Neural cell (in vitro differentiated cells): ENCODE measurements around the gene MGA. TPM values are rescaled to one million over a fixed set of nuclear protein-coding genes. Genes with fewer than 3 reads are reported as not detected.

ENCODE experiments used
- H2AFZ ChIP-seq: fragments of 200-600, 300-800 bp; sonication (generic), shearing (Covaris generic); 2 replicates; pipeline ENCODE4 v1.6.0; 2014; ENCODE audit warnings: low read depth, mild to moderate bottlenecking, antibody characterized with exemption, low read length, moderate library complexity
- H3F3A ChIP-seq: fragments of 200-600 bp; shearing (Covaris generic); 2 replicates; pipeline ENCODE4 v1.6.1; 2016; ENCODE audit warnings: mild to moderate bottlenecking, moderate library complexity, mixed read lengths, antibody characterized with exemption, low read length; ENCODE audit not compliant: insufficient read depth, poor library complexity, severe bottlenecking
- H3K27ac ChIP-seq: fragments of 200-600, 300-800 bp; sonication (generic), shearing (Covaris generic); 2 replicates; pipeline ENCODE4 v1.5.1; 2014; ENCODE audit warnings: mild to moderate bottlenecking, low read length, moderate library complexity
- H3K27me3 ChIP-seq: fragments of 300-800, 200-600 bp; sonication (generic), shearing (Covaris generic); 2 replicates; pipeline ENCODE4 v1.6.0; 2014; ENCODE audit warnings: mild to moderate bottlenecking, low read depth, low read length, moderate library complexity; ENCODE audit not compliant: insufficient read depth
- H3K36me3 ChIP-seq: fragments of 300-800, 200-600 bp; sonication (generic), shearing (Covaris generic); 2 replicates; pipeline ENCODE4 v1.5.1; 2014; ENCODE audit warnings: mild to moderate bottlenecking, antibody characterized with exemption, low read length, moderate library complexity; ENCODE audit not compliant: insufficient read depth
- H3K4me2 ChIP-seq: fragments of 300-800, 200-600 bp; sonication (generic), shearing (Covaris generic); 2 replicates; pipeline ENCODE4 v1.6.0; 2014; ENCODE audit warnings: mild to moderate bottlenecking, low read length
- H3K4me3 ChIP-seq: fragments of 300-800, 200-600 bp; sonication (generic), shearing (Covaris generic); 2 replicates; pipeline ENCODE4 v1.5.1; 2014; ENCODE audit warnings: mild to moderate bottlenecking, low read length, moderate library complexity
- H3K79me2 ChIP-seq: fragments of 200-600 bp; shearing (Covaris generic); replicated peaks from 2 replicates; pipeline ENCODE4 v1.6.0; 2014; ENCODE audit warnings: mild to moderate bottlenecking, low read length, moderate library complexity; ENCODE audit not compliant: insufficient read depth
- H3K9ac ChIP-seq: fragments of 300-800, 200-600 bp; sonication (generic), shearing (Covaris generic); 2 replicates; pipeline ENCODE4 v1.6.1; 2016; ENCODE audit warnings: mild to moderate bottlenecking, low read length, mixed read lengths
- H3K9me2 ChIP-seq: fragments of 200-600 bp; shearing (Covaris generic); 2 replicates; pipeline ENCODE4 v1.6.1; 2016; ENCODE audit warnings: mild to moderate bottlenecking, low read length, mixed read lengths; ENCODE audit not compliant: insufficient read depth
- H3K9me3 ChIP-seq: fragments of 200-600, 300-800 bp; sonication (generic), shearing (Covaris generic); 2 replicates; pipeline ENCODE4 v1.6.1; 2016; ENCODE audit warnings: mild to moderate bottlenecking, mixed run types, low read length, moderate library complexity, mixed read lengths
- H4K20me1 ChIP-seq: fragments of 200-600 bp; shearing (Covaris generic); 2 replicates; pipeline ENCODE4 v1.6.1; 2016; ENCODE audit warnings: mild to moderate bottlenecking, mixed run types; ENCODE audit not compliant: insufficient read depth
- EP300 ChIP-seq: fragments of 450-650 bp; conservative IDR thresholded peaks from 2 replicates; pipeline ENCODE4 v1.6.1; 2014; ENCODE audit warnings: antibody characterized with exemption, mild to moderate bottlenecking, moderate library complexity; ENCODE audit not compliant: poor library complexity, severe bottlenecking
- EZH2 ChIP-seq: fragments of 200-600, 300-800 bp; shearing (Covaris generic), sonication (generic); IDR thresholded peaks from 2 replicates; pipeline ENCODE4 v1.6.1; 2014; ENCODE audit warnings: antibody characterized with exemption, low read length, borderline replicate concordance, mild to moderate bottlenecking; ENCODE audit not compliant: insufficient read depth, poor library complexity, severe bottlenecking
- MXI1 ChIP-seq: fragments of 450-650 bp; conservative IDR thresholded peaks from 2 replicates; pipeline ENCODE4 v1.6.1; 2014; ENCODE audit warnings: antibody characterized with exemption, mild to moderate bottlenecking; ENCODE audit not compliant: poor library complexity, severe bottlenecking
- POLR2AphosphoS5 ChIP-seq: IDR thresholded peaks from 2 replicates; pipeline ENCODE4 v1.6.1; 2012
- RAD21 ChIP-seq: fragments of 450-650 bp; conservative IDR thresholded peaks from 2 replicates; pipeline ENCODE4 v1.6.1; 2014; ENCODE audit warnings: antibody characterized with exemption, mild to moderate bottlenecking, moderate library complexity
- SMC3 ChIP-seq: fragments of 450-650 bp; conservative IDR thresholded peaks from 2 replicates; pipeline ENCODE4 v1.6.1; 2014; ENCODE audit warnings: antibody characterized with exemption, mild to moderate bottlenecking, moderate library complexity; ENCODE audit not compliant: poor library complexity
- TAF1 ChIP-seq: IDR thresholded peaks from 2 replicates; pipeline ENCODE4 v1.6.1; 2012; ENCODE audit warnings: low read depth
- polyA plus RNA-seq: library from polyadenylated mRNA; depleted of rRNA; stranded (reverse); fragments of >200 nt; gene quantifications from 2 replicates; pipeline ENCODE4 v1.2.3, GENCODE V29; 2014
- TF ChIP-seq, protein P1 (sequence below): fragments of 450-650 bp; IDR thresholded peaks from 2 replicates; pipeline ENCODE4 v1.5.1; 2014; ENCODE audit warnings: antibody characterized with exemption, mild to moderate bottlenecking, moderate library complexity; ENCODE audit not compliant: poor library complexity, severe bottlenecking
- TF ChIP-seq, protein P2 (sequence below): IDR thresholded peaks from 2 replicates; pipeline ENCODE4 v1.6.1; 2012; ENCODE audit warnings: borderline replicate concordance

Gene MGA
- polyA plus RNA-seq, 1 donor from 2014 or later, result 13.2 TPM

DNA sequence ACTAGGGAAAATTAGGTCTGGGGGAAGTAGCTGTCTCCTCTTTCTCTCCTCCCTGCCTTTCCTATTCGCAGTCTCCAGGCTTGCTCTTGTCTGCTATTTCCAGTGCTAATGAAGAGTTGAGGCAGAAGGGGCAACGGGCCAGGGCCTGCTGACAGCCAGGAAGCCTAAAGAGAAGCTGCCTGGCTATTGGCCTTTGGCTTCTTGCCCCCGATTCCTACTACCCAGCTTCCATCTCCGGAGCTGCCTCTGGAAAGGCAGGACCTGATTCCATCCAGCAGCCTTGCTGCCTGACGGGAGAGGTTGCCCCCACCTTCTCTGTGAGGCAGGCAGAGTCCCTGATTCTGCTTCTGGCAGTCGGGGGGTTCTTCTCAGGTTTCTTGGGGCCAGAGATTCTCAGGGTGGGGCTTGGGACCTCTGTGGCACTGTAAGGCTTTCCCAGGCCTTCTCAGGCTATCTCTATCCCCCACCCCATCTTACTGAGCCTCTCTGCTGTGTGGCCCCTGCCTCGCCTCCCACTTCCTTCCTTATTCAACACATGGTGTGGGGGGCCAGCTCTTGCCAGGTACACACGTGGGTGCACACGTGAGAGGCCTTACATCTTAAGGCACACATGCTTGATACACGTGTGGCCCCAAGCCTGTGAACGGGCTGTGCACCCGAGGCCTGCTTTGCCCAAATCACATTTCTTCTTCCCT, 149.5 kb downstream of the MGA start:
- Histone ChIP-seq H3K4me2 (no peak overlapping the region), H4K20me1 (no peaks in the 10 kb centered on the region), H3K36me3 (no peaks in the 10 kb centered on the region), H3K27ac (no peak overlapping the region), H3K4me3 (no peak overlapping the region), H2AFZ (no peak overlapping the region), H3K9me3 (no peaks in the 10 kb centered on the region), H3K27me3 (no peaks in the 10 kb centered on the region), H3K9me2 (no peaks in the 10 kb centered on the region), H3K9ac (no peak overlapping the region), H3F3A (no peaks in the 10 kb centered on the region), H3K79me2 (no peaks in the 10 kb centered on the region)
- no peak for TF ChIP-seq POLR2AphosphoS5
- TF ChIP-seq, protein P1, sequence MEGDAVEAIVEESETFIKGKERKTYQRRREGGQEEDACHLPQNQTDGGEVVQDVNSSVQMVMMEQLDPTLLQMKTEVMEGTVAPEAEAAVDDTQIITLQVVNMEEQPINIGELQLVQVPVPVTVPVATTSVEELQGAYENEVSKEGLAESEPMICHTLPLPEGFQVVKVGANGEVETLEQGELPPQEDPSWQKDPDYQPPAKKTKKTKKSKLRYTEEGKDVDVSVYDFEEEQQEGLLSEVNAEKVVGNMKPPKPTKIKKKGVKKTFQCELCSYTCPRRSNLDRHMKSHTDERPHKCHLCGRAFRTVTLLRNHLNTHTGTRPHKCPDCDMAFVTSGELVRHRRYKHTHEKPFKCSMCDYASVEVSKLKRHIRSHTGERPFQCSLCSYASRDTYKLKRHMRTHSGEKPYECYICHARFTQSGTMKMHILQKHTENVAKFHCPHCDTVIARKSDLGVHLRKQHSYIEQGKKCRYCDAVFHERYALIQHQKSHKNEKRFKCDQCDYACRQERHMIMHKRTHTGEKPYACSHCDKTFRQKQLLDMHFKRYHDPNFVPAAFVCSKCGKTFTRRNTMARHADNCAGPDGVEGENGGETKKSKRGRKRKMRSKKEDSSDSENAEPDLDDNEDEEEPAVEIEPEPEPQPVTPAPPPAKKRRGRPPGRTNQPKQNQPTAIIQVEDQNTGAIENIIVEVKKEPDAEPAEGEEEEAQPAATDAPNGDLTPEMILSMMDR, result no peak
- TF ChIP-seq MXI1, result no peak
- no peak for TF ChIP-seq TAF1
- no peak for TF ChIP-seq EZH2
- no peak for TF ChIP-seq RAD21
- TF ChIP-seq EP300, result no peak
- TF ChIP-seq SMC3, result no peak
- TF ChIP-seq, protein P2, sequence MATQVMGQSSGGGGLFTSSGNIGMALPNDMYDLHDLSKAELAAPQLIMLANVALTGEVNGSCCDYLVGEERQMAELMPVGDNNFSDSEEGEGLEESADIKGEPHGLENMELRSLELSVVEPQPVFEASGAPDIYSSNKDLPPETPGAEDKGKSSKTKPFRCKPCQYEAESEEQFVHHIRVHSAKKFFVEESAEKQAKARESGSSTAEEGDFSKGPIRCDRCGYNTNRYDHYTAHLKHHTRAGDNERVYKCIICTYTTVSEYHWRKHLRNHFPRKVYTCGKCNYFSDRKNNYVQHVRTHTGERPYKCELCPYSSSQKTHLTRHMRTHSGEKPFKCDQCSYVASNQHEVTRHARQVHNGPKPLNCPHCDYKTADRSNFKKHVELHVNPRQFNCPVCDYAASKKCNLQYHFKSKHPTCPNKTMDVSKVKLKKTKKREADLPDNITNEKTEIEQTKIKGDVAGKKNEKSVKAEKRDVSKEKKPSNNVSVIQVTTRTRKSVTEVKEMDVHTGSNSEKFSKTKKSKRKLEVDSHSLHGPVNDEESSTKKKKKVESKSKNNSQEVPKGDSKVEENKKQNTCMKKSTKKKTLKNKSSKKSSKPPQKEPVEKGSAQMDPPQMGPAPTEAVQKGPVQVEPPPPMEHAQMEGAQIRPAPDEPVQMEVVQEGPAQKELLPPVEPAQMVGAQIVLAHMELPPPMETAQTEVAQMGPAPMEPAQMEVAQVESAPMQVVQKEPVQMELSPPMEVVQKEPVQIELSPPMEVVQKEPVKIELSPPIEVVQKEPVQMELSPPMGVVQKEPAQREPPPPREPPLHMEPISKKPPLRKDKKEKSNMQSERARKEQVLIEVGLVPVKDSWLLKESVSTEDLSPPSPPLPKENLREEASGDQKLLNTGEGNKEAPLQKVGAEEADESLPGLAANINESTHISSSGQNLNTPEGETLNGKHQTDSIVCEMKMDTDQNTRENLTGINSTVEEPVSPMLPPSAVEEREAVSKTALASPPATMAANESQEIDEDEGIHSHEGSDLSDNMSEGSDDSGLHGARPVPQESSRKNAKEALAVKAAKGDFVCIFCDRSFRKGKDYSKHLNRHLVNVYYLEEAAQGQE, result no peak

DNA sequence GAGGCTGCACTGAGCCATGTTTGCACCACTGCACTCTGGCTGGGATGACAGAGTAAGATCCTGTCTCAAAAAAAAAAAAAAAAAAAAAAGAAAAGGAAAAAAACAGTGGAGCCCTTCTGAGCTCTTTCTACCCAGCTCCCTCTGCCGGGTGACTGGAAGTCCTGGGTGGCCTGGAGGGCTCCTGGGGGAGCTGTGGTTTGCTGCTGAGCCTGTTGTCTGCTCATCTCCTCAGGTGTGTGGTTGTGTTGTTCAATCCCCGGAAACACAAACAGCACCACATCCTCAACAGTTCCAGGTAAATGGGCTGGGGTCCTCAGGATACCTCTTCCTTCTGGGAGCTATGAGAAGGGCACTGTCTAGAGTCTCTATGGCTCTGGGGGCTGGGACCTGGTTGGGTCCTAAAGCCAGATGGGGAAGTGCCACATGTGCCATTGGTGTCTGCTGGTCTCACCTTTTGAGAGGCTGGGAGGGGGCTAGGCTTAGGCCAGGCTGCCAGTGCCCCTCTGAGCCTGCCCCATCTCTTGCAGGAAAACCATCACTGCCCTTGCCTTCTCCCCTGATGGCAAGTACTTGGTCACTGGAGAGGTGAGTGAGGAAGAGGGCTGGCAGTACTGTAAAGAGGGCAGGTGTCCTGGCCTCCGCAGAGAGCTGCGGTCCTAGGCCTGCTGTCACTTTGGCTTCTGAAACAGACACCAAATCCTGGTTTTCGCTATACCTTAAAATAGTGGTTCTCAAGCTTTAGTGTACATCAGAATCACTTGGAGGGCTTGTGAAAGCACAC, 150.6 kb downstream of the MGA start:
- Histone ChIP-seq H3K9me3 (no peaks in the 10 kb centered on the region), H2AFZ (no peak overlapping the region), H3K79me2 (no peaks in the 10 kb centered on the region), H3K9me2 (no peaks in the 10 kb centered on the region), H3K4me3 (no peak overlapping the region), H3F3A (no peaks in the 10 kb centered on the region), H4K20me1 (no peaks in the 10 kb centered on the region), H3K27ac (no peak overlapping the region), H3K27me3 (no peaks in the 10 kb centered on the region), H3K36me3 (no peaks in the 10 kb centered on the region), H3K9ac (no peak overlapping the region), H3K4me2 (no peak overlapping the region)
- TF ChIP-seq TAF1 (no peak), EZH2 (no peak), SMC3 (no peak), POLR2AphosphoS5 (no peak), RAD21 (no peak), EP300 (no peak), MXI1 (no peak)
- TF ChIP-seq, protein P2, result no peak
- TF ChIP-seq, protein P1, result no peak
